Measurements from ENCODE around the gene KSR2. TPM values are rescaled to one million over a fixed set of nuclear protein-coding genes. Genes with fewer than 3 reads are reported as not detected.
"Not testable (repeated sequence)": the region's sequence is repeated elsewhere in the genome, so short reads cannot be mapped to it uniquely, and the experiment has no call there.

KSR2 gene
- total RNA-seq, 2 experiments from 2014 or later, result 0.03 to 0.15 TPM

DNA sequence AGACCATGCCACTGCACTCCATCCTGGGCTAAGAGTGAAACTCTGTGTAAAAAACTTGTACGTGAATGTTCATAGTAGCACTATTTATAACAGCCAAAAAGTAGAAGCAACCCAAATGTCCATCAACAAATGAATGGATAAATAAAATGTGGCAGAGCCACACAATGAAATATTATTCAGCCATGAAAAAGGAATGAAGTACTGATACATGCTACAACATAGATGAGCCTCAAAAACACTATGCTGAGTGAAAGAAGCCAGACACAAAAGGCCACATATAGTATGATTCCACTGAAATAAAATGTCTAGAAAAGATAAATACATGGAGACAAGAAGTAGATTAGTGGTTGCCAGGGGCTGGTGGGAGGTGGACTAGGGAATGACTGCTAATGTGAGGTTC, 72.8 kb downstream of the KSR2 start:
- POLR2A ChIA-PET, result no interaction called here
- no peak for DNase-seq (ENCODE audit: low spot score)

GRCh38 chr12:117892441-117892840, 76.3 kb downstream of the KSR2 start:
- no peaks in the 10 kb centered on the region for H3K36me3 ChIP-seq (ENCODE audit: insufficient read depth, low read length)
- BruUV-seq (replicated peaks), result no TSS peak
- H3K4me2 ChIP-seq (ENCODE audit: low read length), result no peak overlapping the region
- no peaks in the 10 kb centered on the region for H4K20me1 ChIP-seq (ENCODE audit: insufficient read depth, low read length)
- no peak for DNase-seq (ENCODE audit: low spot score)
- no peaks in the 10 kb centered on the region for H3K79me2 ChIP-seq (ENCODE audit: insufficient read depth, low read depth, low read length)
- no peaks in the 10 kb centered on the region for H3K9me3 ChIP-seq (ENCODE audit: low read length)
- intact Hi-C loops (cut with micrococcal nuclease; ENCODE audit: unreplicated experiment), result no loop called here
- H3K27ac ChIP-seq (ENCODE audit: low read depth, low read length, poor library complexity, severe bottlenecking), result no peak overlapping the region
- TF ChIP-seq EZH2phosphoT487 (IDR thresholded peaks at IDR 0.05; ENCODE audit: borderline replicate concordance, low read depth, low read length) (no peak), CTCF (conservative IDR thresholded peaks at IDR 0.05; ENCODE audit: low read length) (no peak)
- ChIA-PET CTCF (ENCODE audit: unreplicated experiment) (no interaction called here), POLR2A (no interaction called here)
- no peaks in the 10 kb centered on the region for H3K9me2 ChIP-seq (ENCODE audit: insufficient read depth, low read length)
- H2AFZ ChIP-seq (ENCODE audit: low read length), result no peak overlapping the region
- peaks cover 10% of the 10 kb centered on the region for H3K4me1 ChIP-seq (ENCODE audit: insufficient read depth, low read length, poor library complexity, severe bottlenecking)
- H3K4me3 ChIP-seq (ENCODE audit: low read depth, low read length, poor library complexity, severe bottlenecking), result no peak overlapping the region

More for the DNA sequence above, 72.8 kb downstream of the KSR2 start:
- CTCF ChIA-PET (ENCODE audit: unreplicated experiment), result no interaction called here
- BruUV-seq (replicated peaks), result no TSS peak
- Histone ChIP-seq H4K20me1 (ENCODE audit: insufficient read depth, low read length) (no peaks in the 10 kb centered on the region), H3K4me2 (ENCODE audit: low read length) (no peak overlapping the region), H3K27ac (ENCODE audit: low read depth, low read length, poor library complexity, severe bottlenecking) (no peak overlapping the region), H3K9me2 (ENCODE audit: insufficient read depth, low read length) (no peaks in the 10 kb centered on the region), H3K36me3 (ENCODE audit: insufficient read depth, low read length) (no peaks in the 10 kb centered on the region), H2AFZ (ENCODE audit: low read length) (no peak overlapping the region), H3K9me3 (ENCODE audit: low read length) (no peaks in the 10 kb centered on the region), H3K4me3 (ENCODE audit: low read depth, low read length, poor library complexity, severe bottlenecking) (no peak overlapping the region), H3K4me1 (ENCODE audit: insufficient read depth, low read length, poor library complexity, severe bottlenecking) (no peaks in the 10 kb centered on the region), H3K79me2 (ENCODE audit: insufficient read depth, low read depth, low read length) (no peaks in the 10 kb centered on the region)
- intact Hi-C loops (cut with micrococcal nuclease; ENCODE audit: unreplicated experiment), result no loop called here
- TF ChIP-seq EZH2phosphoT487 (IDR thresholded peaks at IDR 0.05; ENCODE audit: borderline replicate concordance, low read depth, low read length) (no peak), CTCF (conservative IDR thresholded peaks at IDR 0.05; ENCODE audit: low read length) (no peak)

DNA sequence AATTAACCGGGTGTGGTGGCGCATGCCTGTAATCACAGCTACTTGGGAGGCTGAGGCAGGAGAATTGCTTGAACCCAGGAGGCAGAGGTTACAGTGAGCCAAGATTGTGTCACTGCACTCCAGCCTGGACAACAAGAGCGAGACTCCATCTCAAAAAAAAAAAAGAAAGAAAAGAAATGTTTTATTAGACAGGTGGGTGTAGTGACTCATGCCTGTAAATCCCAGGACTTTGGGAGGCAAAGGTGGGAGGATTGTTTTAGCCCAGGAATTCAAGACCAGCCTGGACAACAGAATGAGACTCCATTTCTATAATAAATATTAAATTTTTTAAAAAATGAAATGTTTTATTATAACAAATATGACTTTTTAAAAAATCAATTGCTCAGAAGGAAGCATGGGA, 77.5 kb downstream of the KSR2 start:
- CTCF ChIA-PET (ENCODE audit: unreplicated experiment); DNase-seq (ENCODE audit: low spot score); BruUV-seq (replicated peaks); H3K79me2 ChIP-seq (ENCODE audit: insufficient read depth, low read depth, low read length); H3K27ac ChIP-seq (ENCODE audit: low read depth, low read length, poor library complexity, severe bottlenecking); intact Hi-C loops (cut with micrococcal nuclease; ENCODE audit: unreplicated experiment); H3K9me2 ChIP-seq (ENCODE audit: insufficient read depth, low read length); H3K4me3 ChIP-seq (ENCODE audit: low read depth, low read length, poor library complexity, severe bottlenecking); H4K20me1 ChIP-seq (ENCODE audit: insufficient read depth, low read length); H3K36me3 ChIP-seq (ENCODE audit: insufficient read depth, low read length); H3K9me3 ChIP-seq (ENCODE audit: low read length); H2AFZ ChIP-seq (ENCODE audit: low read length); H3K4me2 ChIP-seq (ENCODE audit: low read length): not testable (repeated sequence)
- POLR2A ChIA-PET, result interaction anchor here (0.7 kb wide), 1 partner anchor 63 kb away, joined by 3 read pairs; no protein-coding TSS in a partner anchor
- peaks cover 10% of the 10 kb centered on the region for H3K4me1 ChIP-seq (ENCODE audit: insufficient read depth, low read length, poor library complexity, severe bottlenecking)

Measured in OCI-LY7 (cell line).